Measurements from ENCODE around the gene MANF.

The MANF gene

DNA sequence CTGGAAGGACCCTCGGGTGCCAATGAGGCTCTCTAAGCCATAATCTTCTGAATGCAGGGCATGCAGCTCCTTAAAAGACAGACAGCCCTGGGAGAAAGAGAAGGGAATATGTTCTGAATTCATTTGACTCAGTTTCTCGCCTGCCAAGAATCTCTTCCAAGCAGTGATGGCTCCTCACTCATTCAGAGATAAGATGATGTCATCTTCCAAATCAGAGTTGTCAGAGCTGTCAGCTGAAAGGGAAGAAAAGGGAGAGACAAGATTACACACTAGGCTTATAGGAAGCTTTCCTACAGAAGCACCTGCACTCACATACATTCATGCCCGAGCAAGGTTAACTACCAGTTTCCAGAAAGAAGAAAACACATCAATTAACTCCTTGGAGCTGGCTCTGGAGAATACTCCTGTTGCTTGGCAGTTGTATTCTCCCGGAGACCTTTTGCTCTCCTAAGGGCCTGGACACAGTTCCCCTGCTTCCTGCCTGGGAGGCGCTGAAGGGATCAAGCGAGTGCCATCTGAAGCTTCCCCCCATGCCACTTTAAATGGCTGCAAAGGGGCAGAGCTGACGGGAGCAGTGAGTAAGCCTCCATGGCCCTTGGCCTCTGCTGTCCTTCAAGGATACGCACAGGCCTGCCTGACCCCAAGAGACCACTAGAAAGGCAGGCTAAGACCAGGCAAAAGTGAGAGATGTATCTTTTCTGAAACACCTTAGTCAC lies 13.7 kb downstream of the MANF start:
- no peaks in the 10 kb centered on the region for H3K4me1 ChIP-seq (ENCODE audit: low read length)
- H3F3A ChIP-seq (ENCODE audit: insufficient read depth, low read length), result peaks cover 8% of the 10 kb centered on the region
- H3K4me3 ChIP-seq (ENCODE audit: low read length), result no peak overlapping the region
- H2AFZ ChIP-seq (ENCODE audit: low read length), result no peak overlapping the region
- H3K9ac ChIP-seq (ENCODE audit: low read length), result no peak overlapping the region
- H3K9me2 ChIP-seq (replicated peaks; ENCODE audit: insufficient read depth, low read length), result no peaks in the 10 kb centered on the region
- no peak for DNase-seq
- no peaks in the 10 kb centered on the region for H3K27me3 ChIP-seq (replicated peaks; ENCODE audit: insufficient read depth, low read length)
- no peak overlapping the region for H3K4me2 ChIP-seq (ENCODE audit: low read depth, low read length)
- H3K36me3 ChIP-seq (replicated peaks; ENCODE audit: insufficient read depth, low read length), result peaks cover 6% of the 10 kb centered on the region; the same call in 1 of the 2 replicates
- H3K9me3 ChIP-seq (replicated peaks; ENCODE audit: insufficient read depth, low read length), result no peaks in the 10 kb centered on the region
- H3K27ac ChIP-seq (ENCODE audit: low read length), result no peak overlapping the region
- no peak for TF ChIP-seq EZH2 (optimal IDR thresholded peaks at IDR 0.05; ENCODE audit: low read depth, low read length)
- TF ChIP-seq CTCF (IDR thresholded peaks at IDR 0.05; ENCODE audit: low read length), result no peak
- TF ChIP-seq EZH2phosphoT487 (IDR thresholded peaks at IDR 0.05; ENCODE audit: low read length), result no peak
- 0 out of 2 replicates have a peak, but pooled peaks cover 7% of the 10 kb centered on the region for H4K20me1 ChIP-seq (ENCODE audit: insufficient read depth, low read length)
- peaks cover 39% of the 10 kb centered on the region for H3K79me2 ChIP-seq (ENCODE audit: low read length)

DNA sequence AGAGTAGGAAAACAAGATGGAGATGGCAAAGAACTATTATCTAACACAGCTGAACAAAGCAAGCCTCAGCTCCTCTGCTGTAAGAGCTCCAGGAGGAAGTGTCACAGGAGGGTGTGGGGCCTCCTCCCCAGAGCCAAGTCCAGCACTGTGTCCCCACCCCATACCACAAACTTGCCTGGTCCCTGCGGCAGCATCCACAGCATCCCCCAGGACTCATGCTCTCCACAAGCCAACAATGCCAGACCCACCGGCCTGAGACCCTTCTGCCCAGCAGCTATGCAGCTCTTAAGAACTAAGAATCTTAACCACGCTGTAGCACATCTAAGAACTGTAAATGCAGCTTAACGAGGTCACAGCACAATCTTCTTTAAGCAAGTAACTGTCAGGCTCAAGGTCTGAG lies 15.1 kb downstream of the MANF start:
- Histone ChIP-seq H3K27me3 (replicated peaks; ENCODE audit: insufficient read depth, low read length) (no peaks in the 10 kb centered on the region), H3K27ac (ENCODE audit: low read length) (no peak overlapping the region), H2AFZ (ENCODE audit: low read length) (no peak overlapping the region), H3K36me3 (replicated peaks; ENCODE audit: insufficient read depth, low read length) (peaks cover 6% of the 10 kb centered on the region; the same call in 1 of the 2 replicates), H4K20me1 (ENCODE audit: insufficient read depth, low read length) (0 out of 2 replicates have a peak, but pooled peaks cover 4% of the 10 kb centered on the region), H3K4me2 (ENCODE audit: low read depth, low read length) (no peak overlapping the region), H3K9me3 (replicated peaks; ENCODE audit: insufficient read depth, low read length) (no peaks in the 10 kb centered on the region), H3K4me3 (ENCODE audit: low read length) (no peak overlapping the region), H3K4me1 (ENCODE audit: low read length) (no peaks in the 10 kb centered on the region), H3K9me2 (replicated peaks; ENCODE audit: insufficient read depth, low read length) (no peaks in the 10 kb centered on the region), H3F3A (ENCODE audit: insufficient read depth, low read length) (peaks cover 4% of the 10 kb centered on the region), H3K9ac (ENCODE audit: low read length) (no peak overlapping the region), H3K79me2 (ENCODE audit: low read length) (peaks cover 36% of the 10 kb centered on the region)
- DNase-seq, result no peak
- no peak for TF ChIP-seq EZH2 (optimal IDR thresholded peaks at IDR 0.05; ENCODE audit: low read depth, low read length)

GRCh38 chr3:51401735-51402134 lies 16.6 kb downstream of the MANF start:
- Histone ChIP-seq H3K79me2 (ENCODE audit: low read length) (peaks cover 27% of the 10 kb centered on the region), H3K4me1 (ENCODE audit: low read length) (no peaks in the 10 kb centered on the region), H2AFZ (ENCODE audit: low read length) (no peak overlapping the region), H3K9ac (ENCODE audit: low read length) (no peak overlapping the region), H3K4me3 (ENCODE audit: low read length) (no peak overlapping the region), H3K4me2 (ENCODE audit: low read depth, low read length) (no peak overlapping the region), H3K27me3 (replicated peaks; ENCODE audit: insufficient read depth, low read length) (no peaks in the 10 kb centered on the region), H3K36me3 (replicated peaks; ENCODE audit: insufficient read depth, low read length) (no peaks in the 10 kb centered on the region; the same call in 1 of the 2 replicates), H3K9me3 (replicated peaks; ENCODE audit: insufficient read depth, low read length) (no peaks in the 10 kb centered on the region), H3F3A (ENCODE audit: insufficient read depth, low read length) (peaks cover 4% of the 10 kb centered on the region), H4K20me1 (ENCODE audit: insufficient read depth, low read length) (0 out of 2 replicates have a peak, but pooled peaks cover 3% of the 10 kb centered on the region), H3K9me2 (replicated peaks; ENCODE audit: insufficient read depth, low read length) (no peaks in the 10 kb centered on the region), H3K27ac (ENCODE audit: low read length) (no peak overlapping the region)
- DNase-seq, result no peak
- TF ChIP-seq EZH2 (optimal IDR thresholded peaks at IDR 0.05; ENCODE audit: low read depth, low read length) (no peak), EZH2phosphoT487 (IDR thresholded peaks at IDR 0.05; ENCODE audit: low read length) (no peak), CTCF (IDR thresholded peaks at IDR 0.05; ENCODE audit: low read length) (no peak)

DNA sequence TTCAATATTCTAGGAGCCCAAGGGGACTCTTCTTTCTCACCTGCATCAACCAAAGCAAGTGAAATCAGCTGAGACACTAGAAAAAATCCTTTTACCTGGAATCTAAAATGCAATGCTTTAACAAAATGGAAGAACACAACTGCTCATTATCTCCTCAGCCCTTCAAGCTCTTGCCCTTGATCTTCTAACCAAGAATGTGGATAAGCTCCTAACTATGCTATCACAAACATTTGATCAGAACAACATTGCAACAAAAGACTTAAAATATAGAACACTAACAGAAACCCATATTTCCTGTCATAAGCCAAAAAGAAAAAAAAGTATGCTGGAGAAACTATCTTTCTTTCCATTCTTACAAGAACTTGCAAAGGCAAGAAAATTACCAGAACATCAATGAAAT lies 18.6 kb downstream of the MANF start:
- no peaks in the 10 kb centered on the region for H3K9me3 ChIP-seq (replicated peaks; ENCODE audit: insufficient read depth, low read length)
- no peaks in the 10 kb centered on the region for H3K27me3 ChIP-seq (replicated peaks; ENCODE audit: insufficient read depth, low read length)
- no peak overlapping the region for H3K27ac ChIP-seq (ENCODE audit: low read length)
- no peaks in the 10 kb centered on the region for H3K9me2 ChIP-seq (replicated peaks; ENCODE audit: insufficient read depth, low read length)
- no peaks in the 10 kb centered on the region; the same call in none of the 2 replicates for H3F3A ChIP-seq (ENCODE audit: insufficient read depth, low read length)
- H3K79me2 ChIP-seq (ENCODE audit: low read length), result peaks cover 37% of the 10 kb centered on the region
- no peaks in the 10 kb centered on the region for H3K4me1 ChIP-seq (ENCODE audit: low read length)
- no peak overlapping the region for H3K4me2 ChIP-seq (ENCODE audit: low read depth, low read length)
- H3K9ac ChIP-seq (ENCODE audit: low read length), result no peak overlapping the region
- TF ChIP-seq CTCF (IDR thresholded peaks at IDR 0.05; ENCODE audit: low read length) (no peak), EZH2phosphoT487 (IDR thresholded peaks at IDR 0.05; ENCODE audit: low read length) (no peak), EZH2 (optimal IDR thresholded peaks at IDR 0.05; ENCODE audit: low read depth, low read length) (no peak)
- H4K20me1 ChIP-seq (ENCODE audit: insufficient read depth, low read length), result no peaks in the 10 kb centered on the region
- no peaks in the 10 kb centered on the region for H3K36me3 ChIP-seq (replicated peaks; ENCODE audit: insufficient read depth, low read length)
- H3K4me3 ChIP-seq (ENCODE audit: low read length), result no peak overlapping the region
- H2AFZ ChIP-seq (ENCODE audit: low read length), result no peak overlapping the region
- no peak for DNase-seq
